ENCODE data around the gene AICDA.

Gene AICDA

DNA sequence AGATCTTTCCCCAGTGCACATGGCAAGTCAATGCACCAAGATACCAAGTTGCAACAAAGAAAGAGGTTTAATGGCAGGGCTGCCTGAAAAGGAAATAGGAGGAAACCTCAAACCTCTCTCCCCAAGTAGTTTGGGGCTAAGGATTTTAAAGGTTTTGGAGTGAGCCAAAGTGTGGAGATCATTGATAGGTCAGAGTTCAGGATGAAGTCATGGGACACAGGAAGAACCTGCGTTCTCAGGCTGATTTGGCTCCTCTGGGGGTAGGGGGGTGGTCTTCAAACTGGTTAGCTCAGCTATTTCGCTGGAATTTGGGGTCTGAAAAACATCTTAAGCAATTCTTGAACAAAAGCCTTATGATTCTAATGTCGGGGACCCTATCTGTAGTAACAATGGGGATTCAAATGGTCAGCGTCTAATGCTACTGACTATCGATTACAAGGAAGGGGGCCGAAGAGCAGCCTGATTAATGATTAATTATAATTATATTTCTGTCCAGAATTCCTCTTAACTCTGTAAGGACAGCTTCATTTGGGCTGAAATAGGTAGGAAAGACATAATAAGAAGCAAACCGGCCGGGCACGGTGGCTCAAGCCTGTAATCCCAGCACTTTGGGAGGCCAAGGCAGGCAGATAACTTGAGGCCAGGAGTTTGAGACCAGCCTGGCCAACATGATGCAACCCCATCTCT, 31.4 kb downstream of the AICDA start:
- TF ChIP-seq GATA3 (IDR thresholded peaks at IDR 0.05; ENCODE audit: low read depth, low read length): no peak
- no peak for TF ChIP-seq GATA2 (IDR thresholded peaks at IDR 0.05; ENCODE audit: low read depth, low read length)

DNA sequence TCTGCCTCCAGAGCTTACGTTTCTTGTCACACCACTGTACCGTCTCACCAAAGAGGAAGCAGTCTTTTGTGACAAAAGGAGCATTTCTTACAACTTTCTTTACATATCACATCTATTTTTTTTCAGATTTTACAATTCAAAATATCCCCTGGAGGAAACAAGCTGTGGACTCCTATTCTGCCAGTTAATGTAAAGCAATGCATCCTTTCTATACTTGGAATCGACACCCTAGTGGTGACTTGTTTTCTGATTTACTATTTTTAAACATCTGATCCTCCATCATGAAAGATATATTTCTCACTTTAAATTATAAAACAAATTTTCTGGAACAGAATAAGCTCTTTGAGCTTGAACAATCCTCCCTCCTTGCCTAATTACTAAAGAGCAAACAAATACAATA, 34.8 kb downstream of the AICDA start:
- TF ChIP-seq GATA2 (IDR thresholded peaks at IDR 0.05; ENCODE audit: low read depth, low read length) (no peak), GATA3 (IDR thresholded peaks at IDR 0.05; ENCODE audit: low read depth, low read length) (no peak)

DNA sequence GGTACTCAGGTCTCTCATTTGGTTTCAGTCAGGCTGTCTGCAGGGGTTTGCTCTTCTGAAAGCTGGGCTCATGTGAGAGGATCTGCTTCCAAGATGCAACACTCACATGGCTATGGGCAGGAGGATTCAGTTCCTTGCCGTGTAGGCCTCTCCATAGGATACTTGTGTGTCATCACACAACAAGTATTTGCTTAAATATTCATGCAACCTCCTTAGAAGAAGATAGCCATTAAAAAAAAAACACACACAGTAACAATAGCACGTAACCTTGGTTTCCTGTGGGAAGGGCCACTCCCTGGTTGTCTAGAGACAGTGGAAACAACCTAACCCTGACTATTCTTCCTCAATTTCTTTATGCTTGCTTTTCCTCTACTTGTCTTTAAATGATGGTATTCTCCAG, 40.2 kb downstream of the AICDA start:
- TF ChIP-seq GATA3 (IDR thresholded peaks at IDR 0.05; ENCODE audit: low read depth, low read length): no peak
- TF ChIP-seq GATA2 (IDR thresholded peaks at IDR 0.05; ENCODE audit: low read depth, low read length): no peak

DNA sequence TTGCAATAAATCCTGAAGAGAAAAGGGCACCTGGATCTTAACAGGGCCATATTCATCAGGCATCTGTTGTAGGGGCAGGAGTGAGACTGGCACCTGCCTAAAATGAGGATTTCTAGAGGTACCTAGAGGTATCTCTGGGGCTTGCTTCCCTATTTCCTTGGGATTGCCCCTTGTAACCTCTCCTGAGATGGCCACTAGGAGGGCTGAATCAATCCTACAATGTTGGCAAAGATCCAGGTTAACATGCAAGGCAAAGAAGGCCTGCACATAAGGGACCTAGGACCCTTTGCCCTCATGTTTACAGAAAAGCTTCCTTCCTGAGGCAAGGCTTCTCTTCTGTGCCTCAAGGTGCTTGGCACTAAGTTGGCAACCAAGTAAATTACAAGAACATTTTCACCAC, 46.1 kb downstream of the AICDA start:
- no peak for TF ChIP-seq GATA2 (IDR thresholded peaks at IDR 0.05; ENCODE audit: low read depth, low read length)
- TF ChIP-seq GATA3 (IDR thresholded peaks at IDR 0.05; ENCODE audit: low read depth, low read length): no peak

DNA sequence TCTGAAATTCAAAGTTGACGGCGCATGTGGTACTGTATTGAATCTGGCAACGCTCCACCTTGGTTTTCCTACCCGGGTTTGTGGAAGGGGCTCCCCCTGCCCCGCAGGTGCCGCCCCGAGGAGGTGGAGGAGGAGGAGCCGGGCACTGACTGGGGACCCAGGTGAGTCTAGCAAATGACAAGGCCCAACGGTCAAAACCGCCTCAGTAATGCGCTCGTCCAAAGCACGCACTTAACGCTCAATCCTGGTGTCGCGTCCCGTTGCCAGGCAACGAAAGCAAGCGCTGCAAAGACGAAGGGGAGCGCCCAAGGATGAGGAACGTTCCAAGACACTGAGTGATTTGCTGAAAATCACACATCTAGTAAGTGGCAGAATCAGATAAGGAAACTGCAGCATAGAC, 48.0 kb downstream of the AICDA start:
- TF ChIP-seq GATA3 (IDR thresholded peaks at IDR 0.05; ENCODE audit: low read depth, low read length) (no peak), GATA2 (IDR thresholded peaks at IDR 0.05; ENCODE audit: low read depth, low read length) (no peak)

DNA sequence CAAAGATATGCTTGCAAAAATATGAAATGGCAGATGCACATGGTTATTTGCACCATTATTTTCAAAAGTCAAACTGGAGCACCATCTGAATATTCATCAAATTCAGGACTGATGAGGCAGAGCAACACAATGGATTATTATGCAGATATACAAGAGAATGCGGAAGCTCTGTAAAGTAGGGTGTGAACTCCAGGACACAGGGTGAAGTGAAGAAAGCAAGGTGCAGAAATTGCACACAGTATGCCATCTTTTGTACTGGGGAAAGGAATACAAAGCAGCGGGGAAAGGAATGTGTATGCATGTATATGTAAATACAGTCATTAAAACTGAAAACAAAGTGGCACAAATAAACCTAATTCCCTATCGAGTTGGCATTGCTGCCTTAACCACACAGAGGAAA, 49.3 kb downstream of the AICDA start:
- TF ChIP-seq GATA3 (IDR thresholded peaks at IDR 0.05; ENCODE audit: low read depth, low read length): no peak
- TF ChIP-seq GATA2 (IDR thresholded peaks at IDR 0.05; ENCODE audit: low read depth, low read length): no peak

DNA sequence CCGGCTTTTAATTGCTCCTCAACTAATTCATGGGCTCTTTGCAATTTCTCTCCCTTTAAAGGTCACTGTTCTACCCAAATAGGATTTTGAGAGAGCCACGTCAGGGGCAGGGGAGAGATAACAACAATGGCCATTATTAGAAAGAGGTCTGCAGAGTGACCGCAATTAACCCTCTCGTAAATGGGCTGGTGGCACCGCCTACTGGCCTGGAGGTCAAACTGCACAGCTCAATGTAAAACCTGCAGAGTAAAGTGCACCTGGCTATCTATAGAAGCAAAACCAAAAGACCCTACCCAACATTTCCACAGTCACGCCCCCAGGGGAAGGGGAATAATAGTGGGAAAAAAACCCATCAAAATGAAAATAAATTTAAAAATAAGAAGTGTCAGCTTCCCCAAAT, 50.3 kb downstream of the AICDA start:
- TF ChIP-seq GATA3 (IDR thresholded peaks at IDR 0.05; ENCODE audit: low read depth, low read length) (no peak), GATA2 (IDR thresholded peaks at IDR 0.05; ENCODE audit: low read depth, low read length) (no peak)

GRCh38 chr12:8561011-8561410, 51.6 kb downstream of the AICDA start:
- TF ChIP-seq GATA2 (IDR thresholded peaks at IDR 0.05; ENCODE audit: low read depth, low read length): no peak
- no peak for TF ChIP-seq GATA3 (IDR thresholded peaks at IDR 0.05; ENCODE audit: low read depth, low read length)

DNA sequence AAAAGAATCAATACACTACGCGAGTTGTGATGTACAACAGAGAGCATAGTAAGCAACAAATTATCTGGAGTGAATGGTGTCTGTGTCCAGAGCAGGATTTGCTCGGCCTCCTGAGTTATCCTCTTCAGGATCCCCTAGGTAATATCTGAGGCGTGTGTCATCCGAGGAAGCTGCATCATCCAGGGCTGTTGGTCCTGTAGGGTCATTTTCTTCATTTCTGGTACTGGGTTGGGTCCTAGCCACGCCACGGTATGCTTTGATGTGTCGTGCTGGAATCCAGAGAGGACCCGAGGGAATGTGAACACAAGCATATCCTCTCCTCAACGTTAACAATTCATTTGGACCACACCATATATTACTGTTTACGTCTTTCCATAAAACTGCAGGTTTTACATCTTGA, 53.0 kb downstream of the AICDA start:
- no peak for TF ChIP-seq GATA3 (IDR thresholded peaks at IDR 0.05; ENCODE audit: low read depth, low read length)
- TF ChIP-seq GATA2 (IDR thresholded peaks at IDR 0.05; ENCODE audit: low read depth, low read length): no peak

- TF ChIP-seq GATA2 (IDR thresholded peaks at IDR 0.05; ENCODE audit: low read depth, low read length) (no peak), GATA3 (IDR thresholded peaks at IDR 0.05; ENCODE audit: low read depth, low read length) (no peak)
These were observed 56.0 kb downstream of the AICDA start for GRCh38 chr12:8556531-8557097.

DNA sequence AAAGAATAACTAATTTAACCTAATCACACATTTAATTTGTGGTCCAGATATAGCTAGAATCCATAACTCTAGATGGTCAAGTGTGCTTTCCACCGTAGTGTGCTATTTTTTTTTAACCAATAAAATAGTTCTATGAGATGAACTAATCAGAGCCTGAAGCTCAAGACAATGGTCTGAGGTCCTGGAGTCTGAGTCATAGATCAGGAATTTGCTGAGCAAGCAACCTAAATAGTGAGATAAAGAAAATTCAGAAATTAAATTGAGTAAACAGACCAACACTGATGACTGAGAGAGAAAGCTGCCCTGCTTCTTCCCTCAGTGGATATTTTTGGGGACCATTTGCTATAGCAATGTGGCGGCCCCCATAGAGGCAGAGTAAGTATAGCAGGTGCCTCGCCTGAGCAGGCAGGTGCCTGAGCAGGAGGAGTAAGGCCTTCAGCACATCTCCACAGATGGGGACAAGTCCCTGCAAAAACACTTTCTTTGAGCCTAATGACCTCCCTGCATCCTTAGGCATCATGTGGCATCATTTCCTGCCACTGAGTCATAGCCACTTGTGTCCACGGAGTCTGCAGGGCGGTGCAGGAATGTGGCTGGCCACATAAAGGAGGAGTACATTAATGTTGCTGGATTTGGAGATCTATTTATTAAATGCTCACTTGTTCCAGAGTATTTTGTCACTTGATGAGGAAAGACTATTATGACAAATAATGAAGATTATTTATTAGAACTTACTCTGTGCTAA, 58.0 kb downstream of the AICDA start:
- no peak for TF ChIP-seq GATA2 (IDR thresholded peaks at IDR 0.05; ENCODE audit: low read depth, low read length)
- no peak for TF ChIP-seq GATA3 (IDR thresholded peaks at IDR 0.05; ENCODE audit: low read depth, low read length)

DNA sequence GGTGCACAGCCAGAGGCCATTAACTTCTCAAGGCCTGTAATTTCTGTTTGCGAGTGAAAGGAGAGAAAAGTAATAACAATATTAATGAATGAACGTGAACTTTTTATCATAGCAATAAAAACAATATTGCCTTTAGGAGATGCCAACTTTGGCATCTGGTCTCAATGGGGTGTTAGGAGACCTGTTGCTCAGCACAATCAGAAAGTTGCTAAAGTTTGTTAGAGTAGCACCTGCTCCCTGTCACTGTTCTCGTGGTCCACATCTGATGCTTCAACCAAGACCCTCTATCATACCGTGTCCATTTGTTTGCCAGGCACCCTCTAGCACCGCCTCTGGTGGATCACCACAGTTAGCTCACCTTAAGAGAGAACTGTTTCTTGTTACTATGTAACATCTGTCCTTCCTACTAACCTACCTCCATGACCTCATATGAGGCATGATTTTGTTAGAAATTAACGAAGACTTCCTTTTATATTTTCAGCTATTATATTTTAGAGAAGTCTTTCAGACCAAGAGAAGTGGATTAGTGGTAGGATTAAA, 59.5 kb downstream of the AICDA start:
- no peak for TF ChIP-seq GATA2 (IDR thresholded peaks at IDR 0.05; ENCODE audit: low read depth, low read length)
- TF ChIP-seq GATA3 (IDR thresholded peaks at IDR 0.05; ENCODE audit: low read depth, low read length): no peak
